Superior temporal gyrus (tissue), 1 donor: ENCODE data around the gene EDN2.

ENCODE experiments used
- DNase-seq: peaks from one replicate; pipeline ENCODE4 v3.0.0-alpha.2; 2016; ENCODE audit errors: extremely low spot score

The EDN2 gene

GRCh38 chr1:41498804-41499203 is 14.3 kb upstream of the EDN2 start:
- no peak for DNase-seq

GRCh38 chr1:41498391-41498790 is 13.9 kb upstream of the EDN2 start:
- no peak for DNase-seq

GRCh38 chr1:41497461-41498030 is 13.1 kb upstream of the EDN2 start:
- DNase-seq, result no peak

GRCh38 chr1:41497056-41497440 is 12.6 kb upstream of the EDN2 start:
- DNase-seq, result no peak

GRCh38 chr1:41496080-41497055 is 11.9 kb upstream of the EDN2 start:
- DNase-seq, result no peak

DNA sequence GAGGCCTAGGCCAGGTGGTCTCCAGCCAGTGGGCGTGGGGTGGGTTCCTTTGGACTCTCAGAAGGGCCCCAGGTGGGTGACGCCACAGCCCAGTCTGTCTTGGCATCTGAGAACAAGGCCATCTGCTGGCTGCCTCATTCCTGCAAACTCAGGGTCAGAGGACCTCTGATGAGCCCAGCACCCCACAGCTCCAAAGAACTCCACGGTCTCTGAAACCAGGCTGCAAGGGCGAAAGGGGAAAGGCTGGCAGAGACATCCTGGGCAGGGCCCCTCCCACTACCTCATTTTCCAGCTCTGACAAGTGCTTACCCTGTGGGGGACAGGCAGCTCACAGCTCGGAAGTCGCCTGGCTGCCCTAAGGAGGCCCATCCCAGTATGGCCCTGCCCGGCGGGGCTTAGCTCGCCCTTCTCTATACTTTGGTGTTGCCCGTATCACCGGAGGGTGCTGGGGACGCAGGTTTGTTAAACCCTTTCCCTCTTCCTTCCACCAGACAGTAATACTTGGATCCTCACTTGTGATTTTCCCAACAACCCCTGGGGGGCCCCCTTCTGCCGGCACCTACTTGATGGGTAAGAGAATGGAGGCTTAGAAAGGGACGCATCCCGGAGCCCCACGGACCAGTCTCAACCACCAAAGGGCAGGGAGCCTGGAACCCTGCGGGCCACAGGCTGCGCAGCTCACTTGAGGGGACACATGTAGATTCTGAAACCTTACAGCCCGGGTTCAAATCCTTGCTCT is 10.9 kb upstream of the EDN2 start:
- DNase-seq, result no peak

- no peak for DNase-seq
Measured at GRCh38 chr1:41494351-41495209, 10.1 kb upstream of the EDN2 start.

GRCh38 chr1:41493626-41494350 is 9.3 kb upstream of the EDN2 start:
- DNase-seq, result no peak

DNA sequence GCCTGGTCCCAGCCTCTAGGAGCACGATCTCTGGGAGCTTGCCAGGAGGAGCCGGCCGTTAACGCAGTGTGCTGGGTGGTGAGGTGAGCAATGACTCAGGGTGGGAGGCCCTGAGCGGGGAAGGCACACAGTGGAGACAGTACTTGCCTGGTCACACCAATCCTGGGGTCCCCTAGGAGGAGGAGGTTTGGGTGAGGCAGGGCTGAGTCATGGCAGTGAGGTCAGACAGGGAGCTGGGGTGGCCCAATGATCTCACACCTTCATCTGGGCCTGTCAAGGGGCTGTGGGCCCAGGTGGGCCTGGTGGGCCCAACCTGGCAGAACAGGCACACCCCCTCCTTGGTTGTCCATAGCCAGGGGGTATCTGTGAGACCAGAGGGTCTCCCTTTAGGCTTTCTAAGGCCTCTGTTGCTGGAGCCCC is 8.6 kb upstream of the EDN2 start:
- DNase-seq, result no peak

GRCh38 chr1:41492341-41492848 is 7.9 kb upstream of the EDN2 start:
- no peak for DNase-seq

DNA sequence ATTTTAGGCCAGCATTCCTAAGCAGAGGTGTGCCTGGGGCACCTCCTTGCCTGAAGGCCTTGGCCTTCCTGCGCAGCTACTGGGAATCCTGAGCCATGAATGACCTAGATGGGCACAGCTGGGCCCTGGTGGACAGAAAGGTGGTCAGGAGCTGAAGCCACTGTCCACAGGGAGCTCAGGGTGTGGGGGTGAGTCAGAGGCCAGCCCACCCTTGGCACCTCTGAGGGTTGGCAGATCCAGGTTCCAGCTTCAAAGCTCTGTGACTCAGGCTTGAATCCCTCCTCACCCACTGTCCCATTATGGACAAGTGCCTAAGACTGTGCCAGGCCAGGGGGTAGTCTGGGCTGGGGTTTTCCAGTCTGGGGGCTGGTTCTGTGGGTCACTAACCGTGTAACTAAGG is 6.4 kb upstream of the EDN2 start:
- no peak for DNase-seq

DNA sequence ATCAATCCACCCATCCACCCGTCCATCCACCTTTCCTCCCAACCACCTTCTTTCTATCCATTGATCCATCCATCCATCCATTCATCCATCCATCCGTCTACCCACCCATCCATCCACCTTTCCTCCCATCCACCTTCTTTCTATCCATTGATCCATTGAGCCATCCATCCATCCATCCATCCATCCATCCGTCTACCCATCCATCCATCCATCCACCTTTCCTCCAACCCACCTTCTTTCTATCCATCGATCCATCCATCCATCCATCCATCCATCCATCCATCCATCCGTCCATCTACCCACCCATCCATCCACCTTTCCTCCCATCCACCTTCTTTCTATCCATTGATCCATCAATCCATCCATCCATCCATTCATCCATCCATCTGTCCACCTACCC is 5.1 kb upstream of the EDN2 start:
- no peak for DNase-seq

DNA sequence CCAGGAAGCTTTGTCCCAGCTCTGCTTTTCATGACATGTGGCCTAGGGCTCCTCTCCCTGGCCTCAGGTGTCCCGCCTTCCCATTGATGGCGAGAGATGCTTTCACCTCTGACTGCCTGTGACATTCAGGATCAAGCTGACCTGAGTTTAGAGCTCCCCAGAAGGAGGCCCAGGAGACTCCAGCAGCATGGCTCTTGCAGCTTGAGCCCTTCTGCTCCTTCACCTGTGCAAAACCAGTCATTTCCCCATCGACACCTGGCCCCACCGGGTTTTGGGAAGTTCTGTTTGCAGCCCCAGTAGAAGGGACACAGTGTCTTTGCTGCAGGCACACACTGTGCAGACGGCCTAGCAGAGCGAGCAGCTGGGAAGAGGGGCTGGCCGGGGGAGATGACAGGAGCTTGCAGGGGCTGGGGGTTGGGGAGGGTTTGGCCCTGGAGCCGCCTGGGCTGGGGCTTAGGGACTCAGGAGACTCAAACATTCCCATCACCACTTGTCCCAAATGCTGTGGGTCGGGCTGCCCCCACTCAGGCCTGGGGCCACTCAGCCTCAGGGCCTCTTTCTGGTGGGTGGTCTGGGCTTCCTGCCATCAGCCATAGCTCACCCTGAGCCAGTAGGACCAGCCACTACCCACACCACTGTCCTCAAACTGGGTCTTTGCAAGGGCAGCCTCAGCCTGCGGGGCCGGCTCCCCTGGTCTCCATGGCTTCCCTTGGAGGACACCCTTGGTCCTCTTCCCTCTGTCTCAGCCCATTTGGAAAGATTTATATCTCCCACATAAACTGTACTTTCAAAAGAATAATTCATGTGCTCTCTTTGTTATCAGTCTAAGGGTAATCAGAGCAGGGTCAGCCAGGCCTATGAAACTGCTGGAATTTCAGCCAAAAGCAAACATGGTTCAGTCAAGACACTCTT is 3.8 kb upstream of the EDN2 start:
- DNase-seq, result no peak

- DNase-seq, result no peak
Measured at GRCh38 chr1:41487126-41488039, 2.9 kb upstream of the EDN2 start.

DNA sequence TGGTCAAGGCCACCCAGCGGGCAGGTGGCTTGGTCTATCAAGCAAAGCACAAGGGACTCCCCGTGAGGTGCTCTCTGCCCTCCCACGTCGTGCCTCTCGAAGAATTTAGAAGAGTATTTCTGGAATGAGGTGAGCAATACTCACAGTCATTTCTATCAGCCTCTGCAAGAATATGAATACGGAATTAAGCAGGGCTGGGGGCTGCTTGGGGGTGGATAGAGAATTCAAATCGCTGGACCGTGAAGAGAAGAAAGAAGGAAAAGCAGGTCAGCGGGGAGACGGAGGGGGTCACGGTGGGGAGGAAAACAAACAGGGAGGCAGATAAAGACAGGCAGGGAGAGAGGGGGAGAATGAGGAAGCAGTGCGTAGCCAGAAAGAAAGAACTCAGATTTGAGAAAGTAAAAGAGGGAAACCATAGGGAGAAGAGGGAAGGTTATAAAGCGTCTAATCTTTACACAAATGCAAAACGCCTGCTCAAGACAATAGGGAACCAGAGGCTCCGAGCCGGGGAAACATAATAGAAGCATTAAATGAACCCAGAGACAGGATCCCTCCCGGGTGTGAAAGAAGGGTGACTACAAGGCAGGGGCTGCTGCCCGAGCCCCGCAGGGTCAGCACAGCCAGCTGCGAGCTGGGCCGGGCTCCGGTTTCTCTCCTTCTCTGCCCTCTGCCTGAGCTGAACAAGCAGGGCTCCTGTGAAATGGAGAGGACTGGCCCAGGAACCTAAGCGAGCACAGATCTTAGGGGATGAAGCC is 2.1 kb upstream of the EDN2 start:
- DNase-seq, result no peak

- DNase-seq, result no peak
Measured at GRCh38 chr1:41486053-41486370, 1.5 kb upstream of the EDN2 start.

DNA sequence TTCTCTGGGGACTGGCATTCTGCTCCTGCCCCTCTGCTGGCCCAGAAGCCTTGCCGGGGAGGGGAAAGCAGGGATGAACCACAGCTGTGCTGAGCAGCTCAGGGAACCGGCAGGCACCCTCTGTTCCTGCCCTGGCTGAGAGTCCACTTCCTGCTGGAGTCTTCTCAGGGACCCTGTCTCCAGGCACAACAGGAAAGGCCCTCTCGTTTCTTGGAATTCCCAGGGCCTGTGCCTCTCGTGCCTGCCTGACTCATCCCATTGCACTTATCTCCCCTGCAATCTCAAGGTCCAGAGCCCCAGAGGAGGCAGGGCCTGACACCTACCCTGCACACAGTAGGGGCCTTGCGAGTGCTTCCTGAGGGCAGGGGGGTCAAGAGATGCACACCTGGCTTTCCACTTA is 1.1 kb upstream of the EDN2 start:
- no peak for DNase-seq

DNA sequence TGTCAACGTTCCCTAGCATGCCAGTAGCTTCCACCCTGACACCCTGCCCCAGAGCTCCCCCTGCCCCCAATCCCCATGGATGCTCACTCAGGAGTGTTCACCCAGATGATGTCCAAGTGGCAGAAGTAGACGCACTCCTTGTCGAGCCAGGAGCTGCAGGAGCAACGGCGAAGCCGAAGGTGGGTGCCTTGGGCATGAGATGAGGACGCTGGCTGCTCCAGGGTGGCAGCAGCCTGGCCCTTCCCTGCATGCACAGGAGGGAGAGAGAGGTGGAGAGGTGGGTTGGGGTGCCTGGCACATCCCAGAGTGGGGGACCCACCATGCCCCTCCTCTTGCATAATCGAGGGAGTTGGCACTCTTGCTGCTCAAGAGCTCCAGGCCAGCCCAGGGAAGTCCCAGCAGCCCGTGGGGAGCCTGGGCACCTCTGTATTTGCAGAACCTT is 502 bp downstream of the EDN2 start:
- DNase-seq, result no peak
